Activated CD8-positive, alpha-beta memory T cell treated with anti-CD3 and anti-CD28 coated beads for 4 hours (primary cell): ENCODE results near the gene LRRC73.
"Not testable (repeated sequence)": the region's sequence is repeated elsewhere in the genome, so short reads cannot be mapped to it uniquely, and the experiment has no call there.

ENCODE experiments used
- DNase-seq, 2 donors: peaks; one replicate each; pipeline ENCODE4 v3.0.0-alpha.2; 2020; ENCODE audit warnings: low read depth in 2 of 2

Gene LRRC73, protein sequence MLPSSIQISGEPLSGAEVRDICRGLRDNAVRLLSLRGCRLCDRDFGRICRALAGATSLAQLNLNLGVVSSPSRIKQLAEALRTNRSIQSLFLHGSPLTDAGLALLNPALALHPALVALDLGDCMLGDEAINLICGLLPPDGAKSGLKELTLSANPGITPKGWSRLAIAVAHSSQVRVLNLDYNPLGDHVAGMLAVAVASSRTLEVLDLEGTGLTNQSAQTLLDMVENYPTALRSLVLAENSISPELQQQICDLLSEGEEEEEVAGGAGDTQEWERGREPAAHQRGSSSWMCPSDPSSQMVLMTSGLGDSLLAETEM

DNA sequence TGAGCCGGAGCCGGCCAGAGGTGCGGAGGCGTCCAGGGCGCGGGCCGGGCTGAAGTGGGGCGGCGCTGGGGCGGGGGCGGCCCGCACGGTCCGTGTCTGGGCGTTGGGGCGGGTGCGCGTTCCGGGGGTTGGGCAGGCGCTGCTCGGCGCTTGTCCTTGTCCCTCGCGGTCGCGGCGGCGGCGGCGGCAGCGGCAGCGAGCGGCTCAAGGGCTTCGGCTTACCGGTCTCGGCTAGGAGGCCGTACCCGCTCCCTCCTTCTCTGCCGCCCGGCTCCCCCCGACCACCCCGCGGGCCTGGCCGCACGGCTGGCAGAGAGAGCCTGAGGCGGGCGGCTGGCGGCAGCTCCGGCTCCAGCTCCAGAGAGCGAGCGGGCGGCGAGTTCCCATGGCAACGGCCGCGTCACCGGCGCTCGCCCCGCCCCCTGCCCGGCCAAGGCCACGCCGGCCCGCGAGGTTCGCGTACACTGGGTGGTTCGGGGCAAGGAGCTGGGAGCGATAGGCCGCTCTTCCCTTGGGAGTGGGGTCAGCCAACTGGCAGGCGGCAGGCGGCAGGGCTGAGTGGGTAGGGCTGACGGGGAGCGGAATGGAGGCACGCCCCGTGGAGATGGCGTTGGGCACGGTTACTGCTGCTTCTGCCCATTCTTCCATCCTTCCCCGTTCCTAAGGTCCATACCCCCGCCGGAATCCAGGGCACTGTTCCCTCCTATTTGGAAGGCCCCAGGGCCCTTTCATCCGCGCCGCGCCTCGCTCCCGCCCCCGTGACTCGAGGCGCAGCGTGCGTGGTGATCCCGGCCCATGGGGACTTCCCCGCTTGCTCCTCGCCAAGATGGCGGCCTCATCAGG, at the start of gene LRRC73:
TSS of gene LRRC73 (minus strand) at position 363 of the 843 bp plus-strand sequence. CDS start 561 bp downstream, outside the sequence.
- peak; percentile 51 to 52 for DNase-seq

DNA sequence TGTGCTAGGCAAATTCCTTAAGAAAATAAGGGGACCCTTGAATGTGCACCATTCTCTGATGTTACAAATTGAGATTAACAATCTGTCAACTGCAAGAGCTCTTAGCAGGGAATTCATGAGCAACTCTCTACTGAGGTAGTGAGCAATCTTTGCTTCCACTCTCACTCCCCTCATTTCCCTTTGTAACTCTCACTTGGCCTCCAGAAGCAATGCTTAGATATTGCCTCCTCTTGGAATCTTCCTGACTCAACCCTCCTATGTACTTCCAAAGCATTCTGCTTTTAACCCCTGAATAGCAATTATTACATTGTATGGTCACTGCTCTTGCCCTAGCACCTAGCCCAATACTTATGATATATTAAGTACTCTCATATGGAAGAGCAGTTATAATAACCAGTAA, 49.2 kb upstream of the LRRC73 start:
- DNase-seq: no peak

DNA sequence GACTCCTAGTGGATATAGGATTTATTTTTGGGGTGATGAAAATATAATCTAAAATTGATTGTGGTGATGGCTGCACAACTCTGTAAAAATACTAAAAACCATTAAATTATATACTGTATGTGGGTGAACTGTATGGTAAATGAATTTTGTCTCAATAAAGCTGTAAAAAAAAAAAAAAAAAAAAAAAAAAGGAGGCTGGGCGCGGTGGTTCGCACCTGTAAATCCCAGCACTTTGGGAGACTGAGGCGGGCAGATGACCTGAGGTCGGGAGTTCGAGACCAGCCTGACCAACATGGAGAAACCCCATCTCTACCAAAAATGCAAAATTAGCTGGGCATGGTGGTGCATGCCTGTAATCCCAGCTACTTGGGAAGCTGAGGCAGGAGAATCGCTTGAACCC, 47.5 kb upstream of the LRRC73 start:
- DNase-seq: not testable (repeated sequence)

DNA sequence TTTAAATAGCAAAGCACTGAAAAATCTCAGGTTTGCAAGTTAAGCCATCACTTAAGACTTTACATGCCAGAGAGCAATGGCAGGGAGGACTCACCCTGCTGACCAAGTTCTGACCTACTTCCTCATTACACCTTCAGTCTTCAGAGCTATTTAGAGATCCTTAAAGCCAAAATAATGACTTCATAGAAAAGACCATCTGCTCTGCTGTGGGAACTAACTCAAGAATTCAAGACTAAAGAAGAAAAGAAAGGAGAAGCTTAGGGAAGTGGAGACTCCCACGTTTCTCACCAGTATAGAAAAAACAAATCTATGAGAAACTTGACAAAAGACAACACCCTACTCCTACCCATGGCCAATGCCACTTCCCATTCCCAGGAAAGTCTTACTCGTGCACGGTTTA, 37.1 kb upstream of the LRRC73 start:
- DNase-seq: no peak

DNA sequence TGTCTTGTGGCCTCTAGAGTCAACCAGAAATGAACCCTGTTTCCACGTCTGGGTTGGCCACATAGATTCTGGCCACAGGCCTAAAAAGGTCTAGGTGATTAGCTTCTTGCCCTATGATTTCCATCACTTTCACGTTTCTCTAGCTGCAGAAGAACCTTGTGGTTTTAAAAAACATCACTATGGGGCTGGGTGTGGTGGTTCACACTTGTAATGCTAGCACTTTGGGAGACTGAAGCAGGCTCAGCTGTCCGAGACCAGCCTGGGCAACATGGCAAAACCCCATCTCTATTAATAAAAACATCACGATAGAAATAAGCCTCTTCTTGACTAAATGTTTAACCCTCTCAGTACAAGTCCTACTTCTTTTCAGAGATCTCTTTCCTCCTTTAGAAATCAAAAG, 34.3 kb upstream of the LRRC73 start:
- DNase-seq: no peak

DNA sequence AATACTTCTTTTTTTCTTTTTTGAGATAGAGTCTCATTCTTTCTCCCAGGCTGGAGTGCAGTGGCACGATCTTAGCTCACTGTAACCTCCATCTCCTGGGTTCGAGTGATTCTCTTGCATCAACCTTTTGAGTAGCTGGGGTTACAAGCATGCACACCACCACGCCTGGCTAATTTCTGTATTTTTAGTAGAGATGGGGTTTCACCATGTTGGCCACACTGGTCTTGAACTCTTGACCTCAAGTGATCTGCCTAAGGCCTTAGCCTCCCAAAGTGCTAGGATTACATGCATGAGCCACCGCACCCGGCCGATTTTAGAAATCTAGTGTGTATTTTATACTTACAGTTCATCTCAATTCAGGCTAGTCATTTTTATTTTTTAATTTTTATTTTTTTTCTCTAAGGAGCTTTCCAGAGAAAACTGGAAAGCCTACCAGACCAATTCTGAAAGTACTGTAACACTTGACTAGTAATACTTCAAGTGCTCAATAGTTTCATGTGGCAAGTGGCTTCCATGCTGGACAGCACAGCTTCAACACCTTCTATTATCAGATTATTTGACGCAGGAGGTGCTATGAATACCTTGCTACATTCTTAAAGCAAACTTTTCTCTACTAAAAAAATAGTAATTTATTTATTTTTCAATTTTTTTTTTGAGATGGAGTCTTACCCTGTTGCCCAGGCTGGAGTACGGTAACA, 31.8 kb upstream of the LRRC73 start:
- no peak for DNase-seq

DNA sequence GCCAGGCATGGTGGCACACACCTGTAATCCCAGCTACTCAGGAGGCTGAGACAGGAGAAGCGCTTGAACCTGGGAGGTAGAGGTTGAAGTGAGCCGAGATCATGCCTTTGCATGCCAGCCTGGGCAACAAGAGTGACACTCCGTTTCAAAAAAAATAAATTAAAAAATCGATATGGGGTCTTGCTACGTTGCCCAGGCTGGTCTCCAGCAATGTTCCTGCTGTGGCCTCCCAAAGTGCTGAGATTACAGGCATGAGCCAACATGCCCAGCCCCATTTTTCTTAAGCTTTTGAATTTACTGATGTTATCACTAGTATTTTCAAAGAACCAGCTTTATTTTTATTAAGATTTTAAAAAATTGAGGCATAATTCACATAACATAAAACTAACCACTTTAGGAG, 30.4 kb upstream of the LRRC73 start:
- DNase-seq: no peak

DNA sequence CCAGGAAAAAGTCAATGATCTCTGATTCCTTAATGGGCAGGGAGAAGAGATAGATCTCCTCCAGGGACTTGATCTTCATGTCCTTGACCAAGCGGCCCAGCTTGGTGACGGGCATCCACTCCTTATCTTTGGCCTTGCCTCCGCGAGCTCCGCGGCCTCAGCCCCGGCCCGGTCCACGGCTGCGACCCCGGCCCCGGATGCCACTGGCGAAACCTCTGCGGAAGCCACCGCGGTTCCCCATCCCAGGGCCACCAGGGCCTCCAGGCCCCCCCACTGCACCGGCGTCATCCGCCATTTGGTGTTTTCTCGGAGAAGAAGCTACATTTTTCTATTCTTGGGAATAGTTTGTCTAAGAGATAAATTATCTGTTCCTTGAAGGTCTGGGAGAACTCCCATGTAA, 29.3 kb upstream of the LRRC73 start:
- not testable (repeated sequence) for DNase-seq

DNA sequence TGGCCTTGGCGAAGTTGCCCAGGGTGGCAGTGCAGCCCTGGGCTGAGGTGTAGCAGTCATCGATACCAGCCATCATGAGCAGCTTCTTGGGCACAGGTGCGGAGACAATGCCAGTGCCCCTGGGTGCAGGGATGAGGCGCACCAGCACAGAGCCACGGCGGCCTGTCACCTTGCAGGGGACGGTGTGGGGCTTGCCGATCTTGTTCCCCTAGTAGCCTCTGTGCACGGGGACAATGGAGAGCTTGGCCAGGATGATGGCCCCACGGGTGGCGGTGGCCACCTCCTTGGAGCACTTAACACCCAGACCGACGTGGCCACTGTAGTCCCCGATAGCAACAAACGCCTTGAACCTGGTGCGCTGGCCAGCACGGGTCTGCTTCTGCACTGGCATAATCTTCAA, 28.8 kb upstream of the LRRC73 start:
- not testable (repeated sequence) for DNase-seq

DNA sequence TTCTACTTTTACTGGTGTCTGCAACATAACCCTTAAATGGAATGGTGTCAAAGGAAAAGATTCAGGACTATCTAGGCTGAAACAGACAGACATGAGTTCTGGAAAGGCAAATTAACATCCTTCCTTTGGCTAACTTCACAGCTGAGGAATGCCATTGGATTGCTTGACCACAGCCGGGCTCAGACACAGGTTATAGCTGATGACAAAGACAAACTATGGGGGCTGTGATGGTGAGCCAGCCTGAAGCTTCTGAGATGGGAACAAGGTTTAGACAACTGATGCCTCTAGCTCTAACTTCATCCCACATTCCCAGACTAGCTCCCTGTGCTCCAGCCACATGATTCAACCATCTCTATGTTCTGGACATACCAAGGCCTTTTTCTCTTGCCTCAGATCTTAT, 22.1 kb upstream of the LRRC73 start:
- DNase-seq: no peak

DNA sequence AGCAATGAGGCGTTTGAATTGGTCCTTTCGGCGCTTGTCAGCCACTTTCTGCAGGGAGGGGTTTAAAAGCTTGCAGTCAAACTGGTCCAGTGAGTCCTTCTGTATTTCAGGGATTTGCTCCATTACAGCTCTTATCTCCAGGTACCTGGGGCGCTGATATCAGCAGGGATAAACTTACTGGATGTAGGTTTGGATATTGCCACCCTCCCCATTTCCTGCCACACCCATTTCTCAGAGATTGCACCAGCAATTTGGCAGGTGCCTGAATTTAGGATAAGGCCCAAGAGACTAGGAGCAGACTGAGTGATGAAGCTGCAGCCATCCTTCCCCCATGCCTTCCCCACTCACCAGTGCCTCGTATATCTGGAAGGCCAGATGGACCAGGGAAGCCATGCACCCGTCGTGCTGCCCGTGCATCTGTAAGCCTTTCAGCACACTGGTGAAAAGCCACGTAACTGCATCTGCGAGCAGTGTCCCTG, 14.4 kb upstream of the LRRC73 start:
- DNase-seq: no peak

DNA sequence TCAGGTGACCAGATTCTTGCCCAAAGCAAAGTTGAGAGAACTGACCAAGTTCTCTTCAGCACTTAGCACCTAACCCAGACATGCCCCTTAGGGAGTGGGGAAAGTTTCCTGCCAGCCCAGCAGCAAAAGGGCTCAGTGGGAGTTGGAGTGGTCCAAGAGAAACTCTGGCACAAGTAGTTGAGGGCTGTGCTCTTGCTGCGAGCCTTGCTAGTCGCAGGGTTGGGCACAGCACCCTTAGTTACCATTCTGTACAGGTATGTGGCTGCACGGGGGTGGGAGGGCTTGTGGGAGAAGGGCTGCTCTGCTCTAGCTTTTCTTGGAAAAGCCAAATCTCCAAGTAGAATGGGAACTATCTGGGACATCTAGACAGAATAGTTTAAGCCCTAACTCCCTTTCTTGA, 13.1 kb upstream of the LRRC73 start:
- no peak for DNase-seq

DNA sequence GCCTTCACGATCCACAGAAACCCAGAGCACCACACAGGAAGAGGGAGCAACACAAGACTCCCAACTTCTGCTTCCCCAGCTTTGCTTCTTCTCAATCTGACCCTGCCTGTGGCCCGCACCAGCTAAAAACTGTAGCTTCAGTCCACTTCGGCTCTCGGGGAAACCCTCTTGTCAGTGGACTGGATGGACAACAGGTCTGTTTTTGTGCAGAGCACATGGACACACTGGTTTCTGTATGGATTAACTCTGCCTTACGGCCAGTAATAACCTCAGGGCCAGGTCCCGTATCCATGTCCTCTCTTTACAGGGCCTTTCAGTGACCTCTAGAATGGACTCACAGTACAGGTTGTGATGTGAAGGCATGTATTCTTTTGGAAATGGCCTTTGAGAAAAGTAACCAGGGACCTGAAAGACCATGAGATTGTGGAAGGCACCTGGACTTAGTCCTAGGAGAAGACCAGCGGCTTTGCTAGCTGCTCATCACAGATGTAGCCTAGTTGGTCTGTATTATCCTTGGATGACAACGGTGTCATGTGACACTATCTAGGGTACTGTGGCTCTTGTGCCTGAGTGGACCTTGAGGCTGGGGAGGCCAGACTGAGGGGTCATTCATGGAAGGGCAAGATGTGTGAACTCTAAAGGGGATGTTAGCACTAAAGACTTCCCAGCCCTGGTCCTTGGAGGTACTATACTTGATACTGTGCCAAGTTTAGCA, 12.6 kb upstream of the LRRC73 start:
- DNase-seq: no peak

DNA sequence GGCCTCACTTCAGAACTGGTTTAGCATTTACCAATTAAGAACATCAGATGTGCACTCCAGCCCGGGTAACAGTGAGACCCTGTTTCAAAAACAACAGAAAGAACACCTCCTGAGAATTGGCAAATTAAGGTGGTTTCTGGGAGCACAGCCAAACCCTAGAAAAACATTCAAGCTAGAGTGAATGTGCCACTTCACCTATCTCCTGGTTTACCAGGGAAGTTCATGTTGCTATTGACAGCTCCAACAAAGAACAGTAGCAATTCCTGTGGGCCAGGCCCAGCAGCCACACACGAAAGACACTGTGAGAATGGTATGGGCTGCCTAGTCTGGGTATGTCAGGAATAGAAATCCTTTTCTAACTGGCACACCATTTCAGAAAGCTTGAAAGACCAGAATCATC, 11.7 kb upstream of the LRRC73 start:
- DNase-seq: no peak

DNA sequence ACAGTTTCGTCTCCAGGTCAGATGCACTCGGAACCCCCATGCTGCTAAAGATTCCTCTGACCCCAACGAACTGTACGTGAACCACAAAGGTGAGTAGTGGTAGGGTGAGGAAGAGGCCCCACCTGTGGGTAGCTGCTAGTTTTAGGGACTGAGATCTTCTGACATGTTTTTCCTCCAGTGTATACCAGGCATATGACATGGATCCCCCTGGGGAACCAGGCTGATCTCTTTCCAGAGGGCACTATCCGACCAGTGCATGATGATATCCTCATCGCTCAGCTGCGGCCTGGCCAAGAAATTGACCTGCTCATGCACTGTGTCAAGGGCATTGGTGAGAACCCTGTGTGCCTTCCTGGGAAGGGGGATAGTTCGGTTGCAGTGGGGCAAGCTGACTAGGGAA, 10.0 kb upstream of the LRRC73 start:
- no peak for DNase-seq

DNA sequence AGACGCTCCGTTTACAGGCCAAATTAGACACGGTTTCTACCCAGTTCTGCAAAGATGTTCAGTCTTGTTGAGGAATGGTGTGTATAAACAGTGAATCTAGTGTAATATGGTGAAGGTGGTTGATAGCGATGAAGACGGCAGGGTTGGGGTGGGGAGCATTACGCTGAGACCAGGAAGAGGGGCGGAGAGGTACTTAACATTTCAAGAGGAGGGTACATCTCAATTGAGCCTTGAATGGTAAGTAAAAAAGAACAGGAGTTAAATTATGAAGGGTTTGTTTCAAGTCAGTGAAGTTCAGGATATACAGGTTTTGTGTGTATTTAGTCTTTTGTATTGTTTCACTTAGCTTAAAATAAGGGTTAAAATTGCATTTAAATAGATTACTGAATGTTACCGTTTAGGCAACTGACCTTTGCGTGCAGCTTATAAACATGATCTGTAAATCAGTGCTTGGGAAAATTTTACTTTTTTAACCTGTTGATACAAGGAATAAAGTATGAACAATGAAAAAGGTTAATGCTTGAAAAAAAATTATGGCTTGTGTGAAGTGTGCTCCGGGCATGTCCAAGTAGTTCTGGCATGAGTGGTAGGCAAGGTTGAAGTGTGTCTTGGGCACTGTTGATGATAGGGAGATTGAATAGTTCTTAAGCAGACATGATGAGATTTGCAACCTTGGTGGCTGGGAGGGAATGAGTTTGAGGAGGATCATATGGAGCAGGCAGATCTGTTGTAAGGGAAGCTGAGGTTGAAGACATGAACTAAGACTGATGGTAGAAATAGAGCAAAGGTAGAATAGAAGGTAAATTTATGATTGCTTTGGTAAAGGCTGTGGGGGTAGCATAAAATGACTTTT, 7.6 kb upstream of the LRRC73 start:
- no peak for DNase-seq

DNA sequence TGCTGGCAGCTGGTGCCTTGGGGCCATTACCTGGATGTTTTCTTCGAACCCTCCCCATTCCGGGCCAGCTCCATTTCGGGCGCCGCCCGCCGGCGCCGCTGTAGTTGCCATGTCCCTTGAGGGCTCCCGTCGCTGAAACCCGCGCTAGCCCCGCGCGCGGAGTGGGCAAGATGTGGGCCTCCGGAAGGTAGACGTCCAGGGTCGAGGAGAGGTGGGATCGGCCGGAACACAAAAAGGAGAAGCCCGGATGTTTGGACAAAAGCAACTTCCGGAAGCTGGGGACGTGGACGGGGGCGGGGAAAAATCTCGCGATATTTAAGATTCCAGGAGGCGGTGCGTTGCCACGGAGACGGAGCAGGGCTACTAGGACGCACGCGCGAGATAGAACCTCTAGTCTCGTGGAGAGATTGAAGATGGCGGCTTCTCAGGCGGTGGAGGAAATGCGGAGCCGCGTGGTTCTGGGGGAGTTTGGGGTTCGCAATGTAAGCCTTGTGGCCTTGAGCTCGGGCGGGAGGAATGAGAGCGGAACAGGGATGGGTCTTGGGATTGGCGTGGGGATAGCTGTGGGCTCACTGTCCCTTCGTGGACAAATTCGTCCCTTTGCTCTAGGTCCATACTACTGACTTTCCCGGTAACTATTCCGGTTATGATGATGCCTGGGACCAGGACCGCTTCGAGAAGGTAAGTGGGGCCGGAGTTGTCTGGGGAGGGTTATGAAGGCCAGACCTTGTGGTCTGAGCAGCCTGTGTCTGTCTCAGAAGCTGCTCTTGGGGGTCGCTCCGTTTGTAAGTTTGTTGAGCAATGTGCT, 6.8 kb upstream of the LRRC73 start, which contains the start of the genes POLR1C and YIPF3:
TSS of gene POLR1C (plus strand) at position 393 of the 808 bp plus-strand sequence. CDS start at position 414, 21 bp downstream.
TSS of gene YIPF3 (minus strand) at position 230 of the 808 bp plus-strand sequence. CDS start at position 111, 119 bp downstream.
- DNase-seq: peak; percentile 94

DNA sequence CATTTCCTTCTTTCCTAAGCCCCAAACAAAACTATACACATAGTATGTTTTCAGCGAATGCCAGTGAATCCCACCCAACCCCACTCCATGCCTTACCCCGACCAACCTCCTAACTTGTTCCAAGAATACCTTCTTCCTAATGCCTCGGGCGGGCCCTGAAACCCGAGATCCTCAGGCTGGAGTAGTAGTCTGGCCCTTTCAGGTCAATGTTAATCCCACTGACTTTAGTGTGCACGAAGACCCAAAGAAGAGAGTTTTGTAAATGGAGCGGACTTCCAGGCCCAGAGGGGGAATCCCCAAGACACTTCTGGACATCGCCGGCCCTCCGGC, 6.2 kb upstream of the LRRC73 start:
- DNase-seq: no peak

DNA sequence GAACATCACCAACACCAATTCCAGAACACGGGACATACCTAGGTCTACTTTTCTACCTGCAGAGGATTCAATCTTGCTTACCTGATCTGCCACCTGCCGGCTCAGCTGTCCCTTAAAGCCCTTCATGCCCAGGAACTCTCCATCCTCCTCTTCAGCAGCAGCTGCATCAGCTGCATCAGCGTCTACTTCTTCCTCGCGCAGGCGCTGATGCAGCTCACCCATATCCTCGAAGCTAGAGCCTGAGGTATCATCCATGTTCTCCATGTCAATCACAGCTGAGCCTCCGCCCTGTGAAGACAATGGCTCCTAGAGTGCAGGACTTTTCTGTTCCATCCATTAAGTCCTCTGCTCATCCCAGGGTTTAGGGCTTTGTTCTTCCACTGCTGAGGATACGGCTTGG, 5.7 kb upstream of the LRRC73 start:
- no peak for DNase-seq
